ENCODE results near the gene NBAS.
"Not testable (repeated sequence)": the region's sequence is repeated elsewhere in the genome, so short reads cannot be mapped to it uniquely, and the experiment has no call there.

The NBAS gene

GRCh38 chr2:15250946-15251345 lies 310.2 kb downstream of the NBAS start:
- not testable (repeated sequence) for DNase-seq

GRCh38 chr2:15246870-15247269 lies 314.3 kb downstream of the NBAS start:
- DNase-seq: no peak

GRCh38 chr2:15243762-15244161 lies 317.4 kb downstream of the NBAS start:
- DNase-seq: no peak

GRCh38 chr2:15242936-15243461 lies 318.1 kb downstream of the NBAS start:
- no peak for DNase-seq

- DNase-seq: no peak
Measured at GRCh38 chr2:15241929-15242328, 319.2 kb downstream of the NBAS start.

- no peak for DNase-seq
Measured at GRCh38 chr2:15241201-15241600, 319.9 kb downstream of the NBAS start.

- no peak for DNase-seq
Measured at GRCh38 chr2:15238028-15238427, 323.1 kb downstream of the NBAS start.

- DNase-seq: no peak
Measured at GRCh38 chr2:15230599-15231192, 330.4 kb downstream of the NBAS start.

GRCh38 chr2:15226661-15227060 lies 334.5 kb downstream of the NBAS start:
- no peak for DNase-seq

GRCh38 chr2:15225131-15225530 lies 336.0 kb downstream of the NBAS start:
- DNase-seq: no peak

GRCh38 chr2:15224641-15225040 lies 336.5 kb downstream of the NBAS start:
- DNase-seq: no peak

GRCh38 chr2:15223887-15224286 lies 337.2 kb downstream of the NBAS start:
- no peak for DNase-seq

GRCh38 chr2:15222856-15223255 lies 338.3 kb downstream of the NBAS start:
- DNase-seq: no peak

GRCh38 chr2:15220603-15221002 lies 340.5 kb downstream of the NBAS start:
- DNase-seq: no peak

GRCh38 chr2:15218423-15219086 lies 342.6 kb downstream of the NBAS start:
- no peak for DNase-seq

- no peak for DNase-seq
Measured at GRCh38 chr2:15212249-15212648, 348.9 kb downstream of the NBAS start.

- DNase-seq: not testable (repeated sequence)
Measured at GRCh38 chr2:15210542-15210941, 350.6 kb downstream of the NBAS start.

- DNase-seq: no peak
Measured at GRCh38 chr2:15206419-15206818, 354.7 kb downstream of the NBAS start.

GRCh38 chr2:15205562-15205961 lies 355.6 kb downstream of the NBAS start:
- DNase-seq: no peak

- DNase-seq: no peak
Measured at GRCh38 chr2:15201009-15201408, 360.1 kb downstream of the NBAS start.

- no peak for DNase-seq
Measured at GRCh38 chr2:15200581-15200980, 360.6 kb downstream of the NBAS start.

GRCh38 chr2:15198051-15198450 lies 363.1 kb downstream of the NBAS start:
- DNase-seq: no peak

GRCh38 chr2:15195813-15196212 lies 365.3 kb downstream of the NBAS start:
- no peak for DNase-seq

- no peak for DNase-seq
Measured at GRCh38 chr2:15191789-15192188, 369.3 kb downstream of the NBAS start.

- no peak for DNase-seq
Measured at GRCh38 chr2:15189216-15189615, 371.9 kb downstream of the NBAS start.
